HEK293 (cell line): ENCODE data around the gene UBA7.

Source experiments
- CTCF ChIP-seq: fragments of 450-650 bp; formaldehyde crosslinking; IDR thresholded peaks from 2 replicates; pipeline ENCODE4 v1.5.1; 2016; ENCODE audit warnings: missing biosample characterization, missing genetic modification characterization
- KLF7 ChIP-seq: fragments of 450-650 bp; formaldehyde crosslinking; IDR thresholded peaks from 2 replicates; pipeline ENCODE4 v1.5.1; 2016; ENCODE audit warnings: missing biosample characterization, missing genetic modification characterization, borderline replicate concordance
- YY1 ChIP-seq: fragments of 450-650 bp; formaldehyde crosslinking; IDR thresholded peaks from 2 replicates; pipeline ENCODE4 v1.5.1; 2018; ENCODE audit warnings: missing biosample characterization, missing genetic modification characterization
- ZBTB1 ChIP-seq: fragments of 450-650 bp; formaldehyde crosslinking; IDR thresholded peaks from 2 replicates; pipeline ENCODE4 v1.5.1; 2016; ENCODE audit warnings: missing biosample characterization, missing genetic modification characterization
- ZNF10 ChIP-seq: fragments of 450-650 bp; formaldehyde crosslinking; IDR thresholded peaks from 2 replicates; pipeline ENCODE4 v1.5.1; 2017; ENCODE audit warnings: missing biosample characterization, missing genetic modification characterization
- ZNF121 ChIP-seq: fragments of 450-650 bp; formaldehyde crosslinking; IDR thresholded peaks from 2 replicates; pipeline ENCODE4 v1.5.1; 2016; ENCODE audit warnings: missing biosample characterization, missing genetic modification characterization
- ZNF146 ChIP-seq: fragments of 450-650 bp; formaldehyde crosslinking; IDR thresholded peaks from 2 replicates; pipeline ENCODE4 v1.5.1; 2016; ENCODE audit warnings: missing biosample characterization, missing genetic modification characterization
- ZNF155 ChIP-seq: fragments of 450-650 bp; formaldehyde crosslinking; IDR thresholded peaks from 2 replicates; pipeline ENCODE4 v1.5.1; 2016; ENCODE audit warnings: missing biosample characterization, missing genetic modification characterization
- ZNF175 ChIP-seq: fragments of 450-650 bp; formaldehyde crosslinking; IDR thresholded peaks from 2 replicates; pipeline ENCODE4 v1.5.1; 2016; ENCODE audit warnings: missing biosample characterization, missing genetic modification characterization
- ZNF223 ChIP-seq: fragments of 450-650 bp; formaldehyde crosslinking; IDR thresholded peaks from 2 replicates; pipeline ENCODE4 v1.5.1; 2016; ENCODE audit warnings: missing biosample characterization, missing genetic modification characterization
- ZNF274 ChIP-seq, 2 experiments: fragments of 200-500 bp in 1 of 2; fragments of 450-650 bp in 1 of 2; sonication (Bioruptor generic) in 1 of 2; formaldehyde crosslinking in 1 of 2; IDR thresholded peaks; 2 replicates each; pipeline versions ENCODE4 v1.5.1 to v1.6.1; 2014 to 2016; ENCODE audit warnings: borderline replicate concordance in 1 of 2, inconsistent platforms in 1 of 2, low read length in 1 of 2, missing biosample characterization in 1 of 2, missing genetic modification characterization in 1 of 2
- ZNF692 ChIP-seq: fragments of 450-650 bp; formaldehyde crosslinking; IDR thresholded peaks from 2 replicates; pipeline ENCODE4 v1.5.1; 2016; ENCODE audit warnings: missing biosample characterization, missing genetic modification characterization

DNA sequence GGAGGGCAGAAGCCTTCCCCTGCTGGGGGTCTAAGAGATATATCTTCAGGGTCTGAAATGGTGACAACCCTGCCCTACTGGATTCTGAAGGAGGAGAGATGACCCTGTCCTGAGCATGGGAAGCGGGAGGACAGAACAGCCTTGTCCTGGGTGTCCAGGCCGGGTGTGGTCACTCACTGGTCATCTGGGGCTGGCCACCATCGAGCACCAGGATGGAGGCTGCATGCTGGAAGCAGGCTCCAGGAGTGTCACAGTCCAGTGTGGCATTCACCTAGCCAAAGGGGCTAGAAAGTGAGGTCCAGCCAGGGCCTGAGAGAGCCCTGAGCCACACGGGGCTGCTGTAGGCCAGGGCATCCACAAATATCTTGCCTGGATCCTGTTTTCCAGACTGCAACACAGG is 19.3 kb downstream of the UBA7 start:
- no peak for TF ChIP-seq ZNF146 (tag by site-specific recombination)
- no peak for TF ChIP-seq CTCF
- no peak for TF ChIP-seq YY1 (tag by site-specific recombination)
- TF ChIP-seq ZBTB1, result no peak
- no peak for TF ChIP-seq ZNF10
- TF ChIP-seq ZNF223 (tag by site-specific recombination), result no peak
- TF ChIP-seq ZNF155 (tag by site-specific recombination), result no peak
- TF ChIP-seq ZNF175, result no peak
- no peak for TF ChIP-seq ZNF274 (IDR thresholded peaks at IDR 0.05; ENCODE audit: low read length)
- no peak for TF ChIP-seq ZNF274 (tag by site-specific recombination; IDR thresholded peaks at IDR 0.05; ENCODE audit: borderline replicate concordance)
- no peak for TF ChIP-seq KLF7 (tag by site-specific recombination)
- TF ChIP-seq ZNF121, result no peak
- TF ChIP-seq ZNF692 (tag by site-specific recombination), result no peak
